GM23338 (cell line): ENCODE data around the gene GPC6. TPM values are rescaled to one million over a fixed set of nuclear protein-coding genes. Genes with fewer than 3 reads are reported as not detected.

Source experiments
- ATAC-seq: fragments of 200-7000 bp; cut with Tn5 transposase; 3 replicates; pipeline ENCODE4 v1.9.1; 2020
- DNase-seq: peaks from one replicate; pipeline ENCODE4 v3.0.0-alpha.2; 2015; ENCODE audit warnings: low spot score
- H2AFZ ChIP-seq: fragments of 200-600 bp; sonication (generic); 2 replicates; pipeline ENCODE4 v1.8.0; 2016; ENCODE audit warnings: antibody characterized with exemption, mild to moderate bottlenecking, moderate library complexity
- H3F3A ChIP-seq: fragments of 200-600 bp; sonication (generic); replicated peaks from 2 replicates; pipeline ENCODE4 v1.8.0; 2017; ENCODE audit warnings: antibody characterized with exemption, mixed run types, low read depth
- H3K27ac ChIP-seq: fragments of 200-600 bp; sonication (generic); 2 replicates; pipeline ENCODE4 v1.6.1; 2016; ENCODE audit warnings: low read depth
- H3K27me3 ChIP-seq: fragments of 200-600 bp; sonication (generic); 2 replicates; pipeline ENCODE4 v1.8.0; 2016; ENCODE audit warnings: mild to moderate bottlenecking, mixed run types, moderate library complexity; ENCODE audit not compliant: insufficient read depth
- H3K36me3 ChIP-seq: fragments of 200-600 bp; sonication (generic); 2 replicates; pipeline ENCODE4 v1.8.0; 2016; ENCODE audit warnings: mild to moderate bottlenecking; ENCODE audit not compliant: insufficient read depth
- H3K4me1 ChIP-seq: fragments of 200-600 bp; sonication (generic); 2 replicates; pipeline ENCODE4 v1.8.0; 2016; ENCODE audit warnings: mild to moderate bottlenecking, moderate library complexity; ENCODE audit not compliant: insufficient read depth
- H3K4me2 ChIP-seq: fragments of 200-600 bp; sonication (generic); 2 replicates; pipeline ENCODE4 v1.7.1; 2017; ENCODE audit warnings: mixed run types
- H3K4me3 ChIP-seq: fragments of 200-600 bp; sonication (generic); 2 replicates; pipeline ENCODE4 v1.6.1; 2016; ENCODE audit warnings: mixed run types
- H3K79me2 ChIP-seq: fragments of 200-600 bp; sonication (generic); replicated peaks from 2 replicates; pipeline ENCODE4 v1.8.0; 2017; ENCODE audit warnings: mild to moderate bottlenecking; ENCODE audit not compliant: insufficient read depth
- H3K9me2 ChIP-seq: fragments of 200-600 bp; sonication (generic); 2 replicates; pipeline ENCODE4 v1.8.0; 2017; ENCODE audit not compliant: insufficient read depth
- H4K20me1 ChIP-seq: fragments of 200-600 bp; sonication (generic); replicated peaks from 2 replicates; pipeline ENCODE4 v1.8.0; 2017; ENCODE audit warnings: mild to moderate bottlenecking; ENCODE audit not compliant: insufficient read depth
- H3K27ac Mint-ChIP-seq: 2 replicates; pipeline ENCODE4 v1.8.0; 2020; ENCODE audit warnings: inconsistent platforms, mild to moderate bottlenecking, moderate library complexity, mixed read lengths
- H3K27me3 Mint-ChIP-seq: 3 replicates; pipeline ENCODE4 v1.8.0; 2022; ENCODE audit warnings: low read depth, mild to moderate bottlenecking, moderate library complexity, mixed read lengths, inconsistent platforms; ENCODE audit not compliant: insufficient read depth, poor library complexity
- H3K36me3 Mint-ChIP-seq: 3 replicates; pipeline ENCODE4 v1.8.0; 2021; ENCODE audit warnings: low read depth, mild to moderate bottlenecking, inconsistent platforms, moderate library complexity, mixed read lengths
- H3K4me1 Mint-ChIP-seq: 3 replicates; pipeline ENCODE4 v1.8.0; 2020; ENCODE audit warnings: mild to moderate bottlenecking, inconsistent platforms, mixed read lengths
- H3K4me3 Mint-ChIP-seq: 3 replicates; pipeline ENCODE4 v1.8.0; 2021; ENCODE audit warnings: moderate library complexity, mild to moderate bottlenecking, inconsistent platforms, mixed read lengths
- H3K9me3 Mint-ChIP-seq: 3 replicates; pipeline ENCODE4 v1.8.0; 2020; ENCODE audit warnings: moderate library complexity, mild to moderate bottlenecking, inconsistent platforms, mixed read lengths
- CREB1 ChIP-seq: fragments of 250-450 bp; sonication (Bioruptor Pico); IDR thresholded peaks from 2 replicates; pipeline ENCODE4 v1.5.0; 2020; ENCODE audit warnings: low read depth, mild to moderate bottlenecking, moderate library complexity
- ETS1 ChIP-seq: IDR thresholded peaks from 2 replicates; pipeline ENCODE4 v1.6.1; 2016; ENCODE audit warnings: antibody characterized with exemption
- EZH2 ChIP-seq: fragments of 200-600 bp; sonication (generic); IDR thresholded peaks from one replicate; pipeline ENCODE4 v1.8.0; 2017; ENCODE audit warnings: antibody characterized with exemption, mild to moderate bottlenecking, low read depth; ENCODE audit not compliant: unreplicated experiment
- EZH2phosphoT487 ChIP-seq: fragments of 200-600 bp; sonication (generic); IDR thresholded peaks from one replicate; pipeline ENCODE4 v1.8.1; 2018; ENCODE audit warnings: antibody characterized with exemption; ENCODE audit not compliant: unreplicated experiment
- JUNB ChIP-seq: IDR thresholded peaks from one replicate; pipeline ENCODE4 v1.6.1; 2016; ENCODE audit warnings: antibody characterized with exemption; ENCODE audit not compliant: unreplicated experiment
- POLR2AphosphoS5 ChIP-seq: IDR thresholded peaks from 2 replicates; pipeline ENCODE4 v1.6.1; 2016; ENCODE audit warnings: antibody characterized with exemption, low read depth
- STAT1 ChIP-seq: IDR thresholded peaks from one replicate; pipeline ENCODE4 v1.6.1; 2016; ENCODE audit warnings: antibody characterized with exemption; ENCODE audit not compliant: unreplicated experiment
- ZNF114 ChIP-seq: fragments of 250-450 bp; sonication (Bioruptor Pico); IDR thresholded peaks from 2 replicates; pipeline ENCODE4 v1.5.0; 2020; ENCODE audit warnings: mild to moderate bottlenecking, moderate library complexity
- ZNF331 ChIP-seq: fragments of 250-450 bp; sonication (Bioruptor Pico); IDR thresholded peaks from 2 replicates; pipeline ENCODE4 v1.5.0; 2020; ENCODE audit warnings: low read depth, mild to moderate bottlenecking, moderate library complexity
- polyA plus RNA-seq: library from polyadenylated mRNA; unstranded; fragments of >200 nt; fragmentation: Nextera tagmentation; extraction: Ambion mirVana; gene quantifications from 2 replicates; pipeline ENCODE4 v1.2.1, GENCODE V29; 2016
- total RNA-seq: library from RNA; depleted of rRNA; stranded (reverse); fragments of >200 nt; shearing (Covaris generic); gene quantifications from 2 replicates; pipeline ENCODE4 v1.2.3, GENCODE V29; 2014
- TF ChIP-seq, protein P1 (sequence below): fragments of 250-450 bp; sonication (Bioruptor Pico); IDR thresholded peaks from 2 replicates; pipeline ENCODE4 v1.5.0; 2020; ENCODE audit warnings: mild to moderate bottlenecking, moderate library complexity

The GPC6 gene
- total and polyA plus RNA-seq, 2 experiments from 2014 or later, result 6.4 to 28.6 TPM

DNA sequence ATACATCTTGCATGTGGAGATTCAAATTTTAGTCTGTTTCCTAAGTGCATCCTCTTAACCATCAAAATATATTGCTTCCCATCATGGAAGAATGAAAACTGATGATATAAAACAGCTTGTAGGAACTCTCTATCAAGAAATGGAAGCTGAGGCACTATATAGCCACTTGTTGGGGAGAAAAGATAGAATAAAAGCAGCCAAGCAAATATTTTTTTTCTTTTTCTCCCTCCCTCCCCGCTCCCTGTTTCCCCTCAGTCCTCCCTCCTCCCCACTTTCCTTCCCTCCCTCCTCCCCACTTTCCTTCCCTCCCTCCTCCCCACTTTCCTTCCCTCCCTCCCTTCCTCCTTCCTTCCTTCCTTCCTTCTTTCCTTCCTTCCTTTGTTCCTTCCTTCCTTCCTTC lies 413.8 kb downstream of the GPC6 start (continued):
- TF ChIP-seq, protein P1, sequence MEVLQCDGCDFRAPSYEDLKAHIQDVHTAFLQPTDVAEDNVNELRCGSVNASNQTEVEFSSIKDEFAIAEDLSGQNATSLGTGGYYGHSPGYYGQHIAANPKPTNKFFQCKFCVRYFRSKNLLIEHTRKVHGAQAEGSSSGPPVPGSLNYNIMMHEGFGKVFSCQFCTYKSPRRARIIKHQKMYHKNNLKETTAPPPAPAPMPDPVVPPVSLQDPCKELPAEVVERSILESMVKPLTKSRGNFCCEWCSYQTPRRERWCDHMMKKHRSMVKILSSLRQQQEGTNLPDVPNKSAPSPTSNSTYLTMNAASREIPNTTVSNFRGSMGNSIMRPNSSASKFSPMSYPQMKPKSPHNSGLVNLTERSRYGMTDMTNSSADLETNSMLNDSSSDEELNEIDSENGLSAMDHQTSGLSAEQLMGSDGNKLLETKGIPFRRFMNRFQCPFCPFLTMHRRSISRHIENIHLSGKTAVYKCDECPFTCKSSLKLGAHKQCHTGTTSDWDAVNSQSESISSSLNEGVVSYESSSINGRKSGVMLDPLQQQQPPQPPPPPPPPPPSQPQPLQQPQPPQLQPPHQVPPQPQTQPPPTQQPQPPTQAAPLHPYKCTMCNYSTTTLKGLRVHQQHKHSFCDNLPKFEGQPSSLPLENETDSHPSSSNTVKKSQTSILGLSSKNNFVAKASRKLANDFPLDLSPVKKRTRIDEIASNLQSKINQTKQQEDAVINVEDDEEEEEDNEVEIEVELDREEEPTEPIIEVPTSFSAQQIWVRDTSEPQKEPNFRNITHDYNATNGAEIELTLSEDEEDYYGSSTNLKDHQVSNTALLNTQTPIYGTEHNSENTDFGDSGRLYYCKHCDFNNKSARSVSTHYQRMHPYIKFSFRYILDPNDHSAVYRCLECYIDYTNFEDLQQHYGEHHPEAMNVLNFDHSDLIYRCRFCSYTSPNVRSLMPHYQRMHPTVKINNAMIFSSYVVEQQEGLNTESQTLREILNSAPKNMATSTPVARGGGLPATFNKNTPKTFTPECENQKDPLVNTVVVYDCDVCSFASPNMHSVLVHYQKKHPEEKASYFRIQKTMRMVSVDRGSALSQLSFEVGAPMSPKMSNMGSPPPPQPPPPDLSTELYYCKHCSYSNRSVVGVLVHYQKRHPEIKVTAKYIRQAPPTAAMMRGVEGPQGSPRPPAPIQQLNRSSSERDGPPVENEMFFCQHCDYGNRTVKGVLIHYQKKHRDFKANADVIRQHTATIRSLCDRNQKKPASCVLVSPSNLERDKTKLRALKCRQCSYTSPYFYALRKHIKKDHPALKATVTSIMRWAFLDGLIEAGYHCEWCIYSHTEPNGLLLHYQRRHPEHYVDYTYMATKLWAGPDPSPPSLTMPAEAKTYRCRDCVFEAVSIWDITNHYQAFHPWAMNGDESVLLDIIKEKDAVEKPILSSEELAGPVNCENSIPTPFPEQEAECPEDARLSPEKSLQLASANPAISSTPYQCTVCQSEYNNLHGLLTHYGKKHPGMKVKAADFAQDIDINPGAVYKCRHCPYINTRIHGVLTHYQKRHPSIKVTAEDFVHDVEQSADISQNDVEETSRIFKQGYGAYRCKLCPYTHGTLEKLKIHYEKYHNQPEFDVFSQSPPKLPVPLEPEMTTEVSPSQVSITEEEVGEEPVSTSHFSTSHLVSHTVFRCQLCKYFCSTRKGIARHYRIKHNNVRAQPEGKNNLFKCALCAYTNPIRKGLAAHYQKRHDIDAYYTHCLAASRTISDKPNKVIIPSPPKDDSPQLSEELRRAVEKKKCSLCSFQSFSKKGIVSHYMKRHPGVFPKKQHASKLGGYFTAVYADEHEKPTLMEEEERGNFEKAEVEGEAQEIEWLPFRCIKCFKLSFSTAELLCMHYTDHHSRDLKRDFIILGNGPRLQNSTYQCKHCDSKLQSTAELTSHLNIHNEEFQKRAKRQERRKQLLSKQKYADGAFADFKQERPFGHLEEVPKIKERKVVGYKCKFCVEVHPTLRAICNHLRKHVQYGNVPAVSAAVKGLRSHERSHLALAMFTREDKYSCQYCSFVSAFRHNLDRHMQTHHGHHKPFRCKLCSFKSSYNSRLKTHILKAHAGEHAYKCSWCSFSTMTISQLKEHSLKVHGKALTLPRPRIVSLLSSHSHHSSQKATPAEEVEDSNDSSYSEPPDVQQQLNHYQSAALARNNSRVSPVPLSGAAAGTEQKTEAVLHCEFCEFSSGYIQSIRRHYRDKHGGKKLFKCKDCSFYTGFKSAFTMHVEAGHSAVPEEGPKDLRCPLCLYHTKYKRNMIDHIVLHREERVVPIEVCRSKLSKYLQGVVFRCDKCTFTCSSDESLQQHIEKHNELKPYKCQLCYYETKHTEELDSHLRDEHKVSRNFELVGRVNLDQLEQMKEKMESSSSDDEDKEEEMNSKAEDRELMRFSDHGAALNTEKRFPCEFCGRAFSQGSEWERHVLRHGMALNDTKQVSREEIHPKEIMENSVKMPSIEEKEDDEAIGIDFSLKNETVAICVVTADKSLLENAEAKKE (CRISPR knock-in tag), result no peak
- no peak for TF ChIP-seq POLR2AphosphoS5
- no peak for TF ChIP-seq STAT1
- no peak for TF ChIP-seq CREB1 (CRISPR knock-in tag)
- no peak for TF ChIP-seq ZNF331

- Mint-ChIP-seq H3K27ac (no peak overlapping the region), H3K36me3 (no peaks in the 10 kb centered on the region), H3K9me3 (no peaks in the 10 kb centered on the region), H3K27me3 (peaks cover 3% of the 10 kb centered on the region), H3K4me3 (no peak overlapping the region), H3K4me1 (peaks cover 13% of the 10 kb centered on the region; the same call in 2 of the 3 replicates)
- H4K20me1 ChIP-seq, result no peaks in the 10 kb centered on the region
- no peaks in the 10 kb centered on the region for H3F3A ChIP-seq
- DNase-seq (no peak), ATAC-seq (no peak)
- H3K4me2 ChIP-seq, result no peak overlapping the region
- no peak overlapping the region for H2AFZ ChIP-seq
- no peaks in the 10 kb centered on the region for H3K9me2 ChIP-seq
- H3K4me3 ChIP-seq, result no peak overlapping the region
- H3K27ac ChIP-seq, result no peak overlapping the region
- H3K36me3 ChIP-seq, result no peaks in the 10 kb centered on the region
- H3K79me2 ChIP-seq, result no peaks in the 10 kb centered on the region
- H3K27me3 ChIP-seq, result no peaks in the 10 kb centered on the region
- no peaks in the 10 kb centered on the region; the same call in 1 of the 2 replicates for H3K4me1 ChIP-seq
- TF ChIP-seq, protein P1 (CRISPR knock-in tag), result no peak
- TF ChIP-seq POLR2AphosphoS5, result no peak
- no peak for TF ChIP-seq EZH2phosphoT487
- no peak for TF ChIP-seq ZNF114 (CRISPR knock-in tag)
- TF ChIP-seq CREB1 (CRISPR knock-in tag), result no peak
- TF ChIP-seq ETS1, result no peak
- no peak for TF ChIP-seq EZH2
- TF ChIP-seq JUNB, result no peak
Observed at GRCh38 chr13:93646245-93646644, 419.6 kb downstream of the GPC6 start.
